Ishikawa (cell line): ENCODE results near the gene HOXC5.

Experiments
- CEBPB ChIP-seq: IDR thresholded peaks from 2 replicates; pipeline ENCODE4 v1.6.1; 2012
- CREB1 ChIP-seq: IDR thresholded peaks from 2 replicates; pipeline ENCODE4 v1.6.1; 2012; ENCODE audit warnings: low read depth
- EGR1 ChIP-seq: IDR thresholded peaks from 2 replicates; pipeline ENCODE4 v1.6.1; 2012
- EP300 ChIP-seq: IDR thresholded peaks from 2 replicates; pipeline ENCODE4 v1.6.1; 2012; ENCODE audit warnings: borderline replicate concordance
- FOXM1 ChIP-seq: IDR thresholded peaks from 2 replicates; pipeline ENCODE4 v1.6.1; 2012; ENCODE audit warnings: low read depth, borderline replicate concordance
- RAD21 ChIP-seq: IDR thresholded peaks from 2 replicates; pipeline ENCODE4 v1.6.1; 2012; ENCODE audit warnings: low read depth
- TAF1 ChIP-seq: IDR thresholded peaks from 2 replicates; pipeline ENCODE4 v1.6.1; 2012; ENCODE audit warnings: low read depth, mild to moderate bottlenecking
- TEAD4 ChIP-seq: IDR thresholded peaks from 2 replicates; pipeline ENCODE4 v1.6.1; 2012
- YY1 ChIP-seq: IDR thresholded peaks from 2 replicates; pipeline ENCODE4 v1.6.1; 2012; ENCODE audit warnings: low read depth
- ZBTB7A ChIP-seq: IDR thresholded peaks from 2 replicates; pipeline ENCODE4 v1.6.1; 2012; ENCODE audit warnings: low read depth
- TF ChIP-seq, protein P1 (sequence below): IDR thresholded peaks from 2 replicates; pipeline ENCODE4 v1.6.1; 2012
- TF ChIP-seq, protein P2 (sequence below): IDR thresholded peaks from 2 replicates; pipeline ENCODE4 v1.6.1; 2012; ENCODE audit warnings: low read depth, mild to moderate bottlenecking
- TF ChIP-seq, protein P3 (sequence below): IDR thresholded peaks from 2 replicates; pipeline ENCODE4 v1.6.1; 2012

DNA sequence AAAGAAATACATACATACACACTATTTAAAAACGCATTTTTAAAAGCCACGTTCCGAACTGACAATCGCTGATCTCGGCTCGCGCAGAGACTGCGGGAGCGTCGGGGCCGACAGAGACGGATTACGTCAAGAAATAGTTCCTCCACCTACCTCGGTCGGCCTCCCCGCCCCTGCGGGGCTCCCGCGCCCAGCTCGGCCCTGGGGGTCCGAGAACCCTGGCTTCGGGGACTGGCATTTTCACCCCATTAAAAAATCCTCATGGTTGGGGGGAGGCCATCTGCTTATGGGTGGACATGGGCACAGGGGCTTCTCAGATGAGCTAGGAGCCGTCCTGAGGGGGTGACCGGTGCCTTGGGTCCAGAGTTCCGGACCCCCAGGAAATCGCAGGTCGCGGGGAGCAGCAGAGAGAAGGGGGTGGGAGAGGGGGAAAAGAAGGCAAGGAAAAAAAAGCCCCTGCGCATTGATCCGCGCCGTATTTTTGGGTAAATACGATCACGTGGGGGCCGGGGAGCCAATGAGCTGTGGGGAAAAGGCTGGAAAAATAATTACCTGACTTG, 33.2 kb upstream of the HOXC5 start:
- TF ChIP-seq, protein P1, sequence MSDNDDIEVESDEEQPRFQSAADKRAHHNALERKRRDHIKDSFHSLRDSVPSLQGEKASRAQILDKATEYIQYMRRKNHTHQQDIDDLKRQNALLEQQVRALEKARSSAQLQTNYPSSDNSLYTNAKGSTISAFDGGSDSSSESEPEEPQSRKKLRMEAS, result no peak
- TF ChIP-seq RAD21, result no peak
- TF ChIP-seq, protein P2, sequence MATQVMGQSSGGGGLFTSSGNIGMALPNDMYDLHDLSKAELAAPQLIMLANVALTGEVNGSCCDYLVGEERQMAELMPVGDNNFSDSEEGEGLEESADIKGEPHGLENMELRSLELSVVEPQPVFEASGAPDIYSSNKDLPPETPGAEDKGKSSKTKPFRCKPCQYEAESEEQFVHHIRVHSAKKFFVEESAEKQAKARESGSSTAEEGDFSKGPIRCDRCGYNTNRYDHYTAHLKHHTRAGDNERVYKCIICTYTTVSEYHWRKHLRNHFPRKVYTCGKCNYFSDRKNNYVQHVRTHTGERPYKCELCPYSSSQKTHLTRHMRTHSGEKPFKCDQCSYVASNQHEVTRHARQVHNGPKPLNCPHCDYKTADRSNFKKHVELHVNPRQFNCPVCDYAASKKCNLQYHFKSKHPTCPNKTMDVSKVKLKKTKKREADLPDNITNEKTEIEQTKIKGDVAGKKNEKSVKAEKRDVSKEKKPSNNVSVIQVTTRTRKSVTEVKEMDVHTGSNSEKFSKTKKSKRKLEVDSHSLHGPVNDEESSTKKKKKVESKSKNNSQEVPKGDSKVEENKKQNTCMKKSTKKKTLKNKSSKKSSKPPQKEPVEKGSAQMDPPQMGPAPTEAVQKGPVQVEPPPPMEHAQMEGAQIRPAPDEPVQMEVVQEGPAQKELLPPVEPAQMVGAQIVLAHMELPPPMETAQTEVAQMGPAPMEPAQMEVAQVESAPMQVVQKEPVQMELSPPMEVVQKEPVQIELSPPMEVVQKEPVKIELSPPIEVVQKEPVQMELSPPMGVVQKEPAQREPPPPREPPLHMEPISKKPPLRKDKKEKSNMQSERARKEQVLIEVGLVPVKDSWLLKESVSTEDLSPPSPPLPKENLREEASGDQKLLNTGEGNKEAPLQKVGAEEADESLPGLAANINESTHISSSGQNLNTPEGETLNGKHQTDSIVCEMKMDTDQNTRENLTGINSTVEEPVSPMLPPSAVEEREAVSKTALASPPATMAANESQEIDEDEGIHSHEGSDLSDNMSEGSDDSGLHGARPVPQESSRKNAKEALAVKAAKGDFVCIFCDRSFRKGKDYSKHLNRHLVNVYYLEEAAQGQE, result no peak
- TF ChIP-seq TEAD4, result no peak
- TF ChIP-seq, protein P3, sequence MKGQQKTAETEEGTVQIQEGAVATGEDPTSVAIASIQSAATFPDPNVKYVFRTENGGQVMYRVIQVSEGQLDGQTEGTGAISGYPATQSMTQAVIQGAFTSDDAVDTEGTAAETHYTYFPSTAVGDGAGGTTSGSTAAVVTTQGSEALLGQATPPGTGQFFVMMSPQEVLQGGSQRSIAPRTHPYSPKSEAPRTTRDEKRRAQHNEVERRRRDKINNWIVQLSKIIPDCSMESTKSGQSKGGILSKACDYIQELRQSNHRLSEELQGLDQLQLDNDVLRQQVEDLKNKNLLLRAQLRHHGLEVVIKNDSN, result peak; percentile 95
- no peak for TF ChIP-seq YY1
- TF ChIP-seq CEBPB, result no peak
- TF ChIP-seq TAF1, result no peak
- TF ChIP-seq EP300, result no peak
- TF ChIP-seq ZBTB7A, result no peak
- TF ChIP-seq FOXM1, result no peak
- no peak for TF ChIP-seq EGR1
- no peak for TF ChIP-seq CREB1
